SJCRH30 (cell line): ENCODE measurements around the gene EPS15. TPM values are rescaled to one million over a fixed set of nuclear protein-coding genes. Genes with fewer than 3 reads are reported as not detected.
A peak's percentile ranks its signal among the peaks of the same experiment; 100 is the strongest.
"Not testable (repeated sequence)": the region's sequence is repeated elsewhere in the genome, so short reads cannot be mapped to it uniquely, and the experiment has no call there.

ENCODE experiments used
- DNase-seq, 2 experiments: peaks; one replicate each; pipeline ENCODE4 v3.0.0-alpha.2; 2015 to 2020
- H3K27ac ChIP-seq: fragments of 250-450 bp; sonication (Bioruptor Pico); 2 replicates; pipeline ENCODE4 v1.5.1; 2020; ENCODE audit warnings: mild to moderate bottlenecking, moderate library complexity
- H3K27me3 ChIP-seq: fragments of 250-450 bp; sonication (Bioruptor Pico); 2 replicates; pipeline ENCODE4 v1.5.1; 2020; ENCODE audit warnings: mild to moderate bottlenecking, moderate library complexity
- H3K36me3 ChIP-seq: fragments of 250-450 bp; sonication (Bioruptor Pico); 2 replicates; pipeline ENCODE4 v1.5.1; 2020; ENCODE audit warnings: mild to moderate bottlenecking, moderate library complexity
- H3K4me1 ChIP-seq: fragments of 250-450 bp; sonication (Bioruptor Pico); 2 replicates; pipeline ENCODE4 v1.5.1; 2020; ENCODE audit warnings: mild to moderate bottlenecking, moderate library complexity
- H3K4me3 ChIP-seq: fragments of 250-450 bp; sonication (Bioruptor Pico); 2 replicates; pipeline ENCODE4 v1.5.1; 2020; ENCODE audit warnings: mild to moderate bottlenecking, moderate library complexity
- H3K9me3 ChIP-seq: fragments of 250-450 bp; sonication (Bioruptor Pico); replicated peaks from 2 replicates; pipeline ENCODE4 v1.5.1; 2020; ENCODE audit warnings: mild to moderate bottlenecking, moderate library complexity
- total RNA-seq: library from RNA; depleted of rRNA; stranded (reverse); fragments of >200 nt; shearing (Covaris generic); gene quantifications from 2 replicates; pipeline ENCODE4 v1.2.3, GENCODE V29; 2014

Gene EPS15
- total RNA-seq, 1 experiment from 2014 or later: 34.7 TPM

DNA sequence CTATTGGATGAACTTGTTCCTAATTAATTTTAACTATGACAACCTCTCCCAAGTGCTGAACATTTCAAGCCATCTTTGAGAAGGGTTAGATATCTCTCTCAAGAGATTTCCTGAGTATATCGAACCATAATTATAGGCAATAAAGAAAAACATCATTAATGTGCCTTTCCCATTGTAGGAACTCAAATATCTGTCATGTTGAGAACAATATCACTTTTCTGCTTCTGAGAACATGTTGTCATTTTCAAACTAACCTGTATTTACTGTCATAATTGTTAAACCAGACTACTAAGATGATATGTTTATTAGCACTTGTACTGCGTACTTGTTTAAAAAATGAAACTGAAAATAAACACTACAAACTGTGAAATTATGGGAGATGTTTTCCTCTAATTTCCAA lies 4.3 kb downstream of the EPS15 start:
- Histone ChIP-seq H3K4me1 (peaks cover 8% of the 10 kb centered on the region; the same call in 1 of the 2 replicates), H3K4me3 (no peak overlapping the region)

GRCh38 chr1:51512606-51513005 lies 6.5 kb downstream of the EPS15 start:
- no peak overlapping the region for H3K27ac ChIP-seq
- DNase-seq: no peak
- H3K36me3 ChIP-seq: no peaks in the 10 kb centered on the region
- no peaks in the 10 kb centered on the region for H3K27me3 ChIP-seq
- no peaks in the 10 kb centered on the region; the same call in 1 of the 2 replicates for H3K9me3 ChIP-seq
- H3K4me3 ChIP-seq: no peak overlapping the region
- peaks cover 8% of the 10 kb centered on the region; the same call in 1 of the 2 replicates for H3K4me1 ChIP-seq

More for the DNA sequence above, 4.3 kb downstream of the EPS15 start:
- Histone ChIP-seq H3K9me3 (no peaks in the 10 kb centered on the region; the same call in 1 of the 2 replicates), H3K27me3 (no peaks in the 10 kb centered on the region), H3K36me3 (no peaks in the 10 kb centered on the region), H3K27ac (no peak overlapping the region)
- no peak for DNase-seq

- H3K4me3 ChIP-seq: no peak overlapping the region
- no peaks in the 10 kb centered on the region for H3K36me3 ChIP-seq
- H3K4me1 ChIP-seq: peaks cover 4% of the 10 kb centered on the region; the same call in 1 of the 2 replicates
- no peak for DNase-seq
- no peaks in the 10 kb centered on the region for H3K27me3 ChIP-seq
- no peaks in the 10 kb centered on the region; the same call in 1 of the 2 replicates for H3K9me3 ChIP-seq
- no peak overlapping the region for H3K27ac ChIP-seq
Observed at GRCh38 chr1:51512120-51512519, 6.9 kb downstream of the EPS15 start.

DNA sequence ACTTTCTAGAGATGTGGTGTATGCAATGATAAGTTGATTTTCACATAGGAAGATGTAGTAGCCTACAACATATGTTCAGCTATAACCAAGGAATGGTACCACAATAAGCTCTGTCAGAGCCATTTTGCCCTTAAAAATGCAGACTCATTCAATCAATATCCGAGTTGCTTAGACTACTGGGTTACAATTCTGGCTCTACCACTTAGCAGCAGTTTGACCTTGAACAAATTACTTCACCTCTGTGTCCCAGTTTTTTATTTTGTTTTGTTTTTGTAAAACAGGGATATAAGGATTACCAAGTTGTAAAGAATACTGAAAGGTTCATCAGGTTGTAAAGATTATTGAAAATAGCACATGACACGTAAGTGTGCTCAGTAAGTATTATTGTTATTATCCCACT lies 9.3 kb downstream of the EPS15 start:
- no peak for DNase-seq
- H3K4me3 ChIP-seq: no peak overlapping the region
- no peak overlapping the region for H3K27ac ChIP-seq

GRCh38 chr1:51506537-51506936 lies 12.5 kb downstream of the EPS15 start:
- no peaks in the 10 kb centered on the region for H3K4me1 ChIP-seq
- DNase-seq: no peak
- H3K9me3 ChIP-seq: no peaks in the 10 kb centered on the region; the same call in 1 of the 2 replicates
- H3K27ac ChIP-seq: no peak overlapping the region
- H3K36me3 ChIP-seq: peaks cover 9% of the 10 kb centered on the region
- no peaks in the 10 kb centered on the region for H3K27me3 ChIP-seq
- H3K4me3 ChIP-seq: no peak overlapping the region

More for the DNA sequence above, 9.3 kb downstream of the EPS15 start:
- Histone ChIP-seq H3K9me3 (no peaks in the 10 kb centered on the region; the same call in 1 of the 2 replicates), H3K27me3 (no peaks in the 10 kb centered on the region), H3K36me3 (no peaks in the 10 kb centered on the region), H3K4me1 (0 out of 2 replicates have a peak, but pooled peaks cover 2% of the 10 kb centered on the region)

GRCh38 chr1:51504806-51505525 lies 14.1 kb downstream of the EPS15 start:
- H3K9me3 ChIP-seq: no peaks in the 10 kb centered on the region
- H3K27me3 ChIP-seq: no peaks in the 10 kb centered on the region
- no peak for DNase-seq
- H3K36me3 ChIP-seq: peaks cover 9% of the 10 kb centered on the region
- no peak overlapping the region for H3K27ac ChIP-seq
- no peak overlapping the region for H3K4me3 ChIP-seq
- H3K4me1 ChIP-seq: no peaks in the 10 kb centered on the region

DNA sequence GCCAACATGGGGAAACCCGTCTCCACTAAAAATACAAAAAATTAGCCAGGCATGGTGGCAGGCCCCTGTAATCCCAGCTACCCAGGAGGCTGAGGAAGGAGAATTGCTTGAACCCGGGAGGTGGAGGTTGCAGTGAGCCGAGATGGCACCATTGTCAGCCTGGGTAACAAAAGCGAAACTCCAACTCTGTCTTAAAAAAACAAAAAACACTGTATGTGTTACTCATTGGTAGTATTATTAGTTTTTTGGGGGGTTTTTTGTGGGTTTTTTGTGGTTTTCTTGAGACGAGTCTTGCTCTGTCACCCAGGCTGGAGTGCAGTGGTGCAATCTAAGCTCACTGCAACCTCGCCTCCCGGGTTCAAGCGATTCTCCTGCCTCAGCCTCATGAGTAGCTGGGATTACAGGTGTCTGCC lies 17.8 kb downstream of the EPS15 start:
- DNase-seq, H3K9me3 ChIP-seq, H3K27ac ChIP-seq, H3K4me1 ChIP-seq, H3K4me3 ChIP-seq, H3K27me3 ChIP-seq: not testable (repeated sequence)
- peaks cover 21% of the 10 kb centered on the region for H3K36me3 ChIP-seq

DNA sequence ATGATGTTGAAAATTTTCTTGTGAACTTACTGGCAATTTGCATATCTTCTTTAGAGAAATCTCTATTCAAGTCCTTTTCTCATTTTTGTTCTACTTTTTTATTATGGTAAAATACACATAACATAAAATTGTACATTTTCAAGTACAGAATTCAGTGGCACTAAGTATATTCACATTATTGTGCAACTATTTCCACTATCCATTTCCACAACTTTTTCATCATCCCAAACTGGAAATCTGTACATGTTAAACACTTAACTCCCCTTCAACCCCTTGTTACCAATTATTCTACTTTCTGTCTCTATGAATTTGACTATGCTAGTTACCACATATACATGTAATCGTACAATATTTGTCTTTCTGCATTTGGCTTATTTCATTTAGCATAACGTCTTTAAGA lies 19.4 kb downstream of the EPS15 start:
- DNase-seq: no peak
- no peaks in the 10 kb centered on the region for H3K9me3 ChIP-seq
- H3K4me1 ChIP-seq: no peaks in the 10 kb centered on the region
- H3K4me3 ChIP-seq: no peak overlapping the region
- H3K27ac ChIP-seq: no peak overlapping the region
- H3K36me3 ChIP-seq: peaks cover 21% of the 10 kb centered on the region
- no peaks in the 10 kb centered on the region for H3K27me3 ChIP-seq

DNA sequence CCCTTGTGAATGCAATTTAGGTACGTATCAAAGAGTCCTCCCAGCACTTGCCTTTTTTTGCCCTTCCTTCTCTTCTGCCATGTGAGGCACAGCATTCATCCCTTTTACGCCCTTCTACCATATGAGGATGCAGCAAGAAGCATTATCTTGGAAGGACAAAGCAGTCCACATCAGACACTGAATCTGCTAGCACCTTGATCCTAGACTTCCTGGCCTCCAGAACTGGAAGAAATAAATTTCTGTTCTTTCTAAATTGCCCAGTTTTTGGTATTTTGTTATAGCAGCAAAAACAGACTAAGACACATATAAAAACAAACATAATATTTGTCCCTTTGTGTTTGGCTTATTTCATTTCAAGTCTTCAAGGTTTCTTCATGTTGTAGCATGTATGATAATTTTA lies 20.1 kb downstream of the EPS15 start:
- peaks cover 17% of the 10 kb centered on the region for H3K36me3 ChIP-seq
- DNase-seq: no peak

DNA sequence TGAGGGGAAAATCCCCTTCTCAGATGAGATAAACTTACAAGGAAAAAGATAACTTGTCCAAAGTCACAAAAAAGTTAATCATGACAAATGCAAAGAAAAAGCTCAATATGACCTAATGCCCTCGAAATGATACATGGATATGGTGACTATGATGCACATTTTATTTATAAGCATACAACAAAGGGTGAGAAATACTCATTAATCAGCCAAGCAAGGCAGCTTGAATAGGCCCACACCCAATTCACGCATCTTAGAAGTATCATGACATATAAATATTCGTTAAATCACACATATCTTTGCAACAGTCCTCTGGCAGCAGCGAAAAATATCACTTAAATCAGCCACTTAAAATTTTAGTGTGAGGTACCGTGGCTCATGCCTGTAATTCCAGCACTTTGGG lies 21.7 kb downstream of the EPS15 start:
- Histone ChIP-seq H3K27ac (no peak overlapping the region), H3K4me3 (no peak overlapping the region), H3K27me3 (no peaks in the 10 kb centered on the region), H3K9me3 (no peaks in the 10 kb centered on the region), H3K4me1 (no peaks in the 10 kb centered on the region), H3K36me3 (peaks cover 13% of the 10 kb centered on the region)
- DNase-seq: no peak

More for the DNA sequence above, 20.1 kb downstream of the EPS15 start:
- no peak overlapping the region for H3K4me3 ChIP-seq
- H3K9me3 ChIP-seq: no peaks in the 10 kb centered on the region
- no peak overlapping the region for H3K27ac ChIP-seq
- no peaks in the 10 kb centered on the region for H3K27me3 ChIP-seq
- H3K4me1 ChIP-seq: no peaks in the 10 kb centered on the region

DNA sequence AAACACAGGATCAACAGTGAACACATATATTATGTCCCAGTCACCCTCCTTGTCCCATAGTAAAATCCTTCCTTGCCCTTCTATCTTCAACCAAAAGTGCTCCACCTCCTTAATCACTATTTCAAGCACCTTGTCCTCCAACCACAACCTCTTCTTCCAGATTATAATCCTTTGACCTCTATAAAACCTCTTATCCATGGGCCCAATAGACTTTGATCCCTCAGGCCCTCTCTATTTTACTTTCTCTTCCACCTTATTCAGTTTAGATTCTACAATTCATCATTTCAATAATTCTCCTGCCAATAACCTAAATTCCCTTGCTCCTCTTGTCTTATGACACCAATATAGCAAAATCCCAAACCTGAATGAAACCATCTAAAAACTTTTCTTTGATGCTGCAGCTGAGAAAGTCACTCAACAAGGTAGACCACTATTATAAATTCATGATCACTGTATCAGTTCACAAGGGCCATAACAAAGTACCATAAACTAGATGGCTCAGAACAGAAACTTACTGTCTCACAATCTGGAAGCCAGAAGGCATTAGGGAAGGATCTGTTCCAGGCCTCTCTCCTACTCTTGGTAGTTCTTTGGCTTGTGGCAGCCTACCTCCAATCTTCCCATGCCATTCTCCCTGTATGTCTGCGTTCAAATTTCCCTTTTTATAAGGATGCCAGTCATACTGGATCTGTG lies 24.8 kb downstream of the EPS15 start:
- Histone ChIP-seq H3K36me3 (peaks cover 14% of the 10 kb centered on the region), H3K4me1 (no peaks in the 10 kb centered on the region), H3K27ac (no peak overlapping the region), H3K9me3 (no peaks in the 10 kb centered on the region), H3K27me3 (no peaks in the 10 kb centered on the region), H3K4me3 (no peak overlapping the region)
- no peak for DNase-seq

DNA sequence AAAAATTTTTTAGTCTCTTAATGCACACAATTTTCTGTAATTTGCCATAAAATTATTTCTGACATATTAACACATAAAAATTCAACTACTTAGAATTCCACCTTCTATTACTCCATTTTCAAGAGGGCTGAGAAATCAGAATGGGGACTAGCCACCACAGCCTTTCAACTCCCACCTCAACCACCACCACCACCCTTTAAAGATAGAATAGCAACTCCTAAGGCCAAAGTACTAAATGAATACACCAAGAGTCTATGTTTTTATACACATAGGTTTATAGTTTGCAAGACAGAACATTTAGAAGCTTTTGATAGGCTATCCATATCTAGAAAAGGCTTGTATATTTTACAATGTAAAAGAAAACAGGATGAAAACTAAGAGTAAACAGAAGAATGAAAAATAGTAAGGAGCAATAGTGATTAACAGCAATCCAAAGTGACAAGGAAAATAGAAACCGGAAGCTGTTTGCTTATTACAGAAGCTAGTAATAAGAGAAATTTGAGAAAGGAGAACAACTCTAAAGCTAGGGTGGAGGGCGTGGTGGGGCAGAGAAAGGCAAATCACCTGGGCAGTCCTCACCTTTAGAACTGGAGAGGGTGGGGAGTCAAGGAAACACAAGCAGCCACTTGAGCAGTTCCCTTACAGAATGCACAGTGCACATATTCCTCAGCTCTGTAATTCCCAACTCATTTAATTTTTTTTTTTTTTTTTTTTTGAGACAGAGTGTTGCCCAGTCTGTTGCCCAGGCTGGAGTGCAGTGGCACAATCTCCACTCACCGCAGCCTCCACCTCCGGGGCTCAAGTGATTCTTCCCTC lies 27.7 kb downstream of the EPS15 start:
- Histone ChIP-seq H3K27me3 (no peaks in the 10 kb centered on the region), H3K4me3 (no peak overlapping the region), H3K4me1 (no peaks in the 10 kb centered on the region), H3K36me3 (peaks cover 2% of the 10 kb centered on the region), H3K27ac (no peak overlapping the region), H3K9me3 (no peaks in the 10 kb centered on the region; the same call in 1 of the 2 replicates)
- no peak for DNase-seq

DNA sequence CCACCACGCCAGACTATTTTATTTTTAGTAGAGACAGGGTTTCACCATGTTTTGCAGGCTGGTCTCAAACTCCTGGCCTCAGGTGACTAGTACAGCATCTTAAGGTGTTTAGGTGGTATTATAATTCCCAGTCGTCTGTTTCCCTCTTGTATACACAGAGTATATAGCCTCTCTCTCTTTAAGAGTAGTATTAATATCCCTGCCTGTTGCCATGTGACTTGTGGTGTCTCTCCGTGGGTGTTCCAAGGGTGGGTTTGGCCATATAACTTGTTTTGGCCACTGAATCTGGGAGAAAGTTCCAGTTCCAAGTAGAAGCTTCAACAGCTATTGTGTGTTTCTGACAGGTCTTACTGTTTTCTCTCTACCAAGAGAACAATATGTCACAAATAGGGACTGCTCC lies 29.6 kb downstream of the EPS15 start:
- no peak for DNase-seq
- Histone ChIP-seq H3K9me3 (no peaks in the 10 kb centered on the region; the same call in 1 of the 2 replicates), H3K4me1 (no peaks in the 10 kb centered on the region), H3K27me3 (no peaks in the 10 kb centered on the region), H3K27ac (no peak overlapping the region), H3K36me3 (peaks cover 2% of the 10 kb centered on the region), H3K4me3 (no peak overlapping the region)

GRCh38 chr1:51488372-51489050 lies 30.6 kb downstream of the EPS15 start:
- H3K27ac ChIP-seq: no peak overlapping the region
- no peaks in the 10 kb centered on the region for H3K4me1 ChIP-seq
- peaks cover 2% of the 10 kb centered on the region for H3K36me3 ChIP-seq
- H3K27me3 ChIP-seq: no peaks in the 10 kb centered on the region
- DNase-seq: peak in 1 of 2 experiments; percentile 6
- H3K4me3 ChIP-seq: no peak overlapping the region
- no peaks in the 10 kb centered on the region; the same call in 1 of the 2 replicates for H3K9me3 ChIP-seq
